ENCODE measurements around the gene SGPP1.
"Not testable (repeated sequence)": the region's sequence is repeated elsewhere in the genome, so short reads cannot be mapped to it uniquely, and the experiment has no call there.

Gene SGPP1

GRCh38 chr14:63663428-63664341 is 64.2 kb downstream of the SGPP1 start:
- no peak overlapping the region for H3K4me3 ChIP-seq
- TF ChIP-seq CTCF (IDR thresholded peaks at IDR 0.05): no peak
- intact Hi-C loops (cut with DNase I; ENCODE audit: low total_unique reads): no loop called here

GRCh38 chr14:63662776-63663175 is 65.1 kb downstream of the SGPP1 start:
- no peak for DNase-seq
- Histone ChIP-seq H3K27ac (no peak overlapping the region), H3K4me1 (no peaks in the 10 kb centered on the region), H3K27me3 (no peaks in the 10 kb centered on the region), H3K36me3 (peaks cover 0 to 4% (median 0%) of the 10 kb centered on the region in 3 donors), H3K9me3 (no peaks in the 10 kb centered on the region), H3K4me3 (no peak overlapping the region)
- intact Hi-C loops (cut with DNase I; ENCODE audit: low total_unique reads): no loop called here
- TF ChIP-seq CTCF (IDR thresholded peaks at IDR 0.05): no peak

More at GRCh38 chr14:63663428-63664341, 64.2 kb downstream of the SGPP1 start:
- Histone ChIP-seq H3K9me3 (no peaks in the 10 kb centered on the region), H3K27me3 (no peaks in the 10 kb centered on the region), H3K27ac (no peak overlapping the region), H3K36me3 (no peaks in the 10 kb centered on the region), H3K4me1 (no peaks in the 10 kb centered on the region)
- no peak for DNase-seq

- H3K36me3 ChIP-seq; H3K27me3 ChIP-seq; H3K27ac ChIP-seq; intact Hi-C loops (cut with DNase I; ENCODE audit: low total_unique reads); H3K9me3 ChIP-seq; H3K4me3 ChIP-seq; H3K4me1 ChIP-seq; DNase-seq: not testable (repeated sequence)
Observed at GRCh38 chr14:63661881-63662280, 66.0 kb downstream of the SGPP1 start.

DNA sequence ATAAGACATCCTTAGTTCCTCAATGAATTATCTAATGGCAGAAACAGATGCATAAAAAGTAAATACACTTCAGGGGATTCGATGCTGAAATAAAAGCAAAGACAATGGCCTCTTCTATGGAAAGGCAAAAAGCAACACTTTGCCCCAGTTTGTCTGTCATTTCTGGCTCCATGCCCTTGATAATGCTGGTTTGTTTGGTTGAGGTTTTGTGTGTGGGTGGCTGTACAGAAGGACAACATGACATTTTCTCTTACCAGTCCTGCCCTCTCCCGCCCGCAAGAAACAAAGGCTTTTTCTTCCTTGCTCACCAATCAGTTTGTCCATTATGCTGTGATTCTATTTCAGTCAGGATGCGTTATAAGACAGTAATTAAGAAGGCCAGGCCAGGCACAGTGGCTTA is 68.1 kb downstream of the SGPP1 start:
- Histone ChIP-seq H3K27ac (no peak overlapping the region), H3K4me3 (no peak overlapping the region), H3K27me3 (no peaks in the 10 kb centered on the region), H3K36me3 (peaks cover 0 to 4% (median 0%) of the 10 kb centered on the region in 3 donors), H3K4me1 (no peaks in the 10 kb centered on the region), H3K9me3 (no peaks in the 10 kb centered on the region)
- no peak for DNase-seq
- intact Hi-C loops (cut with DNase I; ENCODE audit: low total_unique reads): no loop called here
- no peak for TF ChIP-seq CTCF (IDR thresholded peaks at IDR 0.05)

GRCh38 chr14:63656194-63656593 is 71.7 kb downstream of the SGPP1 start:
- intact Hi-C loops (cut with DNase I; ENCODE audit: low total_unique reads): no loop called here
- DNase-seq: no peak
- no peaks in the 10 kb centered on the region for H3K9me3 ChIP-seq
- H3K36me3 ChIP-seq: peaks cover 0 to 4% (median 0%) of the 10 kb centered on the region in 3 donors
- no peaks in the 10 kb centered on the region for H3K27me3 ChIP-seq
- H3K27ac ChIP-seq: no peak overlapping the region
- H3K4me3 ChIP-seq: no peak overlapping the region
- H3K4me1 ChIP-seq: no peaks in the 10 kb centered on the region
- no peak for TF ChIP-seq CTCF (IDR thresholded peaks at IDR 0.05)

- Histone ChIP-seq H3K9me3 (no peaks in the 10 kb centered on the region), H3K36me3 (peaks cover 0 to 4% (median 0%) of the 10 kb centered on the region in 3 donors), H3K4me3 (no peak overlapping the region), H3K4me1 (no peaks in the 10 kb centered on the region), H3K27ac (no peak overlapping the region), H3K27me3 (no peaks in the 10 kb centered on the region)
- no peak for DNase-seq
- TF ChIP-seq CTCF (IDR thresholded peaks at IDR 0.05): no peak
- intact Hi-C loops (cut with DNase I; ENCODE audit: low total_unique reads): no loop called here
Observed at GRCh38 chr14:63654936-63655335, 72.9 kb downstream of the SGPP1 start.
